Activated T-cell treated with anti-CD3 and anti-CD28 coated beads, Interleukin-2, amount 50 U/mL, for 1 hour (primary cell): Measurements from ENCODE around the gene FBXL7.

Experiments used
- DNase-seq: peaks from one replicate; pipeline ENCODE4 v3.0.0-alpha.2; 2020

Gene FBXL7

GRCh38 chr5:15584528-15584927 lies 84.5 kb downstream of the FBXL7 start:
- DNase-seq = no peak

GRCh38 chr5:15585128-15585527 lies 85.1 kb downstream of the FBXL7 start:
- DNase-seq = no peak

GRCh38 chr5:15585841-15586591 lies 86.0 kb downstream of the FBXL7 start:
- no peak for DNase-seq

GRCh38 chr5:15587916-15588315 lies 87.9 kb downstream of the FBXL7 start:
- no peak for DNase-seq

- no peak for DNase-seq
These were observed 92.7 kb downstream of the FBXL7 start for GRCh38 chr5:15592728-15593127.

GRCh38 chr5:15594977-15595568 lies 95.1 kb downstream of the FBXL7 start:
- DNase-seq = no peak

GRCh38 chr5:15595929-15596328 lies 95.9 kb downstream of the FBXL7 start:
- no peak for DNase-seq

- no peak for DNase-seq
These were observed 97.0 kb downstream of the FBXL7 start for GRCh38 chr5:15596936-15597335.

GRCh38 chr5:15597804-15598203 lies 97.8 kb downstream of the FBXL7 start:
- DNase-seq = no peak

GRCh38 chr5:15598294-15598902 lies 98.4 kb downstream of the FBXL7 start:
- DNase-seq = no peak

- DNase-seq = no peak
These were observed 100.1 kb downstream of the FBXL7 start for GRCh38 chr5:15600035-15600434.

GRCh38 chr5:15601274-15601673 lies 101.3 kb downstream of the FBXL7 start:
- DNase-seq = no peak

GRCh38 chr5:15601853-15602252 lies 101.9 kb downstream of the FBXL7 start:
- DNase-seq = no peak

GRCh38 chr5:15604986-15605385 lies 105.0 kb downstream of the FBXL7 start:
- no peak for DNase-seq

- DNase-seq = no peak
These were observed 106.2 kb downstream of the FBXL7 start for GRCh38 chr5:15606197-15606596.

- no peak for DNase-seq
These were observed 107.1 kb downstream of the FBXL7 start for GRCh38 chr5:15607076-15607475.

- DNase-seq = no peak
These were observed 109.2 kb downstream of the FBXL7 start for GRCh38 chr5:15609076-15609725.

- DNase-seq = no peak
These were observed 110.2 kb downstream of the FBXL7 start for GRCh38 chr5:15610216-15610615.

GRCh38 chr5:15611008-15611407 lies 111.0 kb downstream of the FBXL7 start:
- no peak for DNase-seq

- DNase-seq = no peak
These were observed 113.1 kb downstream of the FBXL7 start for GRCh38 chr5:15612915-15613635.

- no peak for DNase-seq
These were observed 114.7 kb downstream of the FBXL7 start for GRCh38 chr5:15614679-15615078.

GRCh38 chr5:15615859-15616258 lies 115.9 kb downstream of the FBXL7 start:
- DNase-seq = no peak

- no peak for DNase-seq
These were observed 119.0 kb downstream of the FBXL7 start for GRCh38 chr5:15618938-15619337.
